ENCODE results near the gene CHGA.

GRCh38 chr14:92900660-92901059 lies 22.3 kb upstream of the CHGA start:
- TF ChIP-seq MAX (IDR thresholded peaks at IDR 0.05) (no peak), RAD21 (IDR thresholded peaks at IDR 0.05) (no peak), CTCF (IDR thresholded peaks at IDR 0.05; ENCODE audit: low read depth, low read length, missing input control) (no peak), REST (IDR thresholded peaks at IDR 0.05) (no peak)

Measured in liver (tissue), 3 donors.